ENCODE measurements around the gene SETD5. TPM values are rescaled to one million over a fixed set of nuclear protein-coding genes. Genes with fewer than 3 reads are reported as not detected.

SETD5 gene
- total and polyA plus RNA-seq, 8 donors: 11.2 to 431 (median 105) TPM

- Histone ChIP-seq H3K27me3 (no peaks in the 10 kb centered on the region), H3K4me1 (peaks cover 26 to 63% (median 36%) of the 10 kb centered on the region in 4 donors), H3K36me3 (peaks cover 52 to 83% (median 78%) of the 10 kb centered on the region in 4 donors), H3K27ac (no peak overlapping the region), H3K4me3 (no peak overlapping the region), H3K9me3 (no peaks in the 10 kb centered on the region)
- DNase-seq: no peak
- no peak for TF ChIP-seq EP300 (IDR thresholded peaks at IDR 0.05)
- no peak for TF ChIP-seq POLR2AphosphoS5 (IDR thresholded peaks at IDR 0.05)
- TF ChIP-seq CTCF (IDR thresholded peaks at IDR 0.05): no peak
- TF ChIP-seq POLR2A (IDR thresholded peaks at IDR 0.05): no peak
- WGBS, 5 donors: 91 to 95% (median 92%) methylated on average over 5 of the region's 5 CpGs
- intact Hi-C loops (cut with DNase I; ENCODE audit: low total_unique reads): no loop called here
Observed at GRCh38 chr3:9390265-9390888, 7.0 kb upstream of the SETD5 start.

GRCh38 chr3:9392041-9392440 is 5.4 kb upstream of the SETD5 start:
- no peaks in the 10 kb centered on the region for H3K27me3 ChIP-seq
- H3K27ac ChIP-seq: peak overlapping the region in 1 of 5 donors; percentile 20
- intact Hi-C loops (cut with DNase I; ENCODE audit: low total_unique reads): no loop called here
- DNase-seq: no peak
- H3K4me3 ChIP-seq: no peak overlapping the region
- H3K4me1 ChIP-seq: peaks cover 33 to 64% (median 41%) of the 10 kb centered on the region in 4 donors
- 11 to 22% (median 19%) methylated on average over 1 of the region's 1 CpG for WGBS, 5 donors
- no peaks in the 10 kb centered on the region for H3K9me3 ChIP-seq
- TF ChIP-seq EP300 (IDR thresholded peaks at IDR 0.05): no peak
- peaks cover 47 to 67% (median 62%) of the 10 kb centered on the region in 4 donors for H3K36me3 ChIP-seq

- Histone ChIP-seq H3K9me3 (no peaks in the 10 kb centered on the region), H3K27me3 (no peaks in the 10 kb centered on the region), H3K4me1 (peaks cover 45 to 72% (median 60%) of the 10 kb centered on the region in 4 donors), H3K36me3 (peaks cover 13 to 30% (median 25%) of the 10 kb centered on the region in 4 donors), H3K27ac (peak overlapping the region; percentile 93 to 100 (median 99)), H3K4me3 (peak overlapping the region; percentile 65 to 97 (median 85))
- WGBS, 5 donors: 3 to 5% (median 3%) methylated on average over 12 to 15 of the region's 15 CpGs
- intact Hi-C loops (cut with DNase I; ENCODE audit: low total_unique reads): no loop called here
- TF ChIP-seq CTCF (IDR thresholded peaks at IDR 0.05) (peak in 1 of 7 experiments; percentile 16), POLR2A (IDR thresholded peaks at IDR 0.05) (no peak)
- peak in 1 of 2 donors; percentile 36 for DNase-seq
Observed at GRCh38 chr3:9395570-9396300, 1.7 kb upstream of the SETD5 start.

- H3K4me3 ChIP-seq: peak overlapping the region; percentile 65 to 97 (median 85)
Observed at GRCh38 chr3:9396301-9396631, 1.1 kb upstream of the SETD5 start.

GRCh38 chr3:9396632-9397331 is 633 bp upstream of the SETD5 start:
- WGBS, 5 donors: 0 to 1% (median 1%) methylated on average over 42 to 71 of the region's 71 CpGs
- Histone ChIP-seq H3K4me3 (peak overlapping the region; percentile 65 to 97 (median 85)), H3K27me3 (no peaks in the 10 kb centered on the region), H3K36me3 (peaks cover 4 to 19% (median 14%) of the 10 kb centered on the region in 4 donors), H3K27ac (peak overlapping the region; percentile 93 to 100 (median 99)), H3K4me1 (peaks cover 52 to 75% (median 66%) of the 10 kb centered on the region in 4 donors), H3K9me3 (no peaks in the 10 kb centered on the region)
- intact Hi-C loops (cut with DNase I; ENCODE audit: low total_unique reads): no loop called here
- DNase-seq: peak; percentile 98 to 99
- peak in 1 of 4 donors; percentile 25 for TF ChIP-seq POLR2A (IDR thresholded peaks at IDR 0.05)
- TF ChIP-seq POLR2AphosphoS5 (IDR thresholded peaks at IDR 0.05): peak; percentile 29 to 78 (median 33)
- no peak for TF ChIP-seq EP300 (IDR thresholded peaks at IDR 0.05)
- TF ChIP-seq CTCF (IDR thresholded peaks at IDR 0.05): no peak

More at GRCh38 chr3:9396301-9396631, 1.1 kb upstream of the SETD5 start:
- 0 to 2% (median 0%) methylated on average over 6 to 25 of the region's 25 CpGs for WGBS, 5 donors
- DNase-seq: peak; percentile 84 to 97
- H3K27ac ChIP-seq: peak overlapping the region; percentile 93 to 100 (median 99)
- peaks cover 8 to 25% (median 19%) of the 10 kb centered on the region in 4 donors for H3K36me3 ChIP-seq
- intact Hi-C loops (cut with DNase I; ENCODE audit: low total_unique reads): no loop called here
- peaks cover 50 to 75% (median 64%) of the 10 kb centered on the region in 4 donors for H3K4me1 ChIP-seq
- no peaks in the 10 kb centered on the region for H3K9me3 ChIP-seq
- TF ChIP-seq POLR2AphosphoS5 (IDR thresholded peaks at IDR 0.05) (peak; percentile 52 to 65 (median 54)), POLR2A (IDR thresholded peaks at IDR 0.05) (no peak)
- H3K27me3 ChIP-seq: no peaks in the 10 kb centered on the region

Data from stomach (tissue), 9 donors.